ENCODE data around the gene LUC7L3. TPM values are rescaled to one million over a fixed set of nuclear protein-coding genes. Genes with fewer than 3 reads are reported as not detected.

LUC7L3 gene
- total RNA-seq, 1 donor from 2014 or later, result 32.4 TPM

DNA sequence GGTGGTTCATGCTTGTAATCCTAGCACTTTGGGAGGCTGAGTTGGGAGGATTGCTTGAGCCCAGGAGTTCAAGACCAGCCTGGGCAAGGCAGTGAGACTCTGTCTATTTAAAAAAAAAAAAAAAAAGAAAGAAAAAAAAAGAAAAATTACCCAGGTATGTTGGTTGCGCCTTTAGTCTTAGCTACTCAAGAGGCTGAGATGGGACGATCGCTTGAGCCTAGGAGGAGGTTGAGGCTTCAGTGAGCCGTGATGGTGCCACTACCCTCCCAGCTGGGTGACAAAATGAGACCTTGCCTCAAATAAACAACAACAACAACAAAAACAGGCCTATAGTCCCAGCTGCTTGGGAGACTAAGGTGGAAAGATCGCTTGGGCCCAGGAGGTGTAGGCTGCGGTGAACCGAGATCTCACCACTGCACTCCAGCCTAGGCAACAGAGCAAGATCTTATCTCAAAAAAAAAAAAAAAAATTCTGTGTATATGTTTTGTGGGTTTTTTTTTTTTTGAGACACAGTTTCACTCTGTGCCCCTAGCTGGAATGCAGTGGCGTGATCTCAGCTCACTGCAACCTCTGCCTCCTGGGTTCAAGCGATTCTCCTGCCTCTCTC, 60.4 kb downstream of the LUC7L3 start:
- no peaks in the 10 kb centered on the region for H3K9me3 ChIP-seq (ENCODE audit: control insufficient read depth in 3 of 3, low read length in 3 of 3)
- no peaks in the 10 kb centered on the region for H3K36me3 ChIP-seq (ENCODE audit: control insufficient read depth in 3 of 3, insufficient read depth in 3 of 3, low read length in 3 of 3)
- no peak overlapping the region for H3K4me3 ChIP-seq (ENCODE audit: low read length in 3 of 3)
- H3K27ac ChIP-seq (ENCODE audit: low read depth, low read length), result no peak overlapping the region
- peaks cover 0 to 4% (median 0%) of the 10 kb centered on the region in 3 donors for H3K4me1 ChIP-seq (ENCODE audit: control insufficient read depth in 3 of 3, insufficient read depth in 3 of 3, low read length in 3 of 3)
- peaks cover 0 to 3% (median 0%) of the 10 kb centered on the region in 3 donors for H3K27me3 ChIP-seq (ENCODE audit: control insufficient read depth in 3 of 3, insufficient read depth in 3 of 3, low read length in 3 of 3)
- no peak overlapping the region for H3K9ac ChIP-seq (ENCODE audit: low read depth in 1 of 3, low read length in 3 of 3)

DNA sequence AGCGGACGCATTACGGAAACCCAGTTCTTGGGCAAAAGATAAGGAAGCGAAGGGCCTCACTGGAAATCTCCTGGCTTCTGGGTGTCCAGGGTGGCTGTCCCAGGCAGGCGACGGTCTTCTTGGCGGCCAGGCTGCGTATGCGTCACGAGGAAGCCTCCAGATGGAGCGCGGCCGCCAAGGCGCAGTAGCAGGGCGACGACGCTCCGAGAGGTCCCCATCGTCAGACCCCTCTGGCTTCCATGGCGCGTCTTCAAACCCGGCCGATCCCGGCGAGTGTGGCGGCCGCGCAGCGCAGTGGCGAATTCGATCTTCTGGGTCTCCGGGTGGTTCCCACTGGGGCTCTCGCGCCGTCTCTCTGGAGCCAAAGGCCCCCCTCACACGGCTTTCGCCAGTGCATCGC, 61.8 kb downstream of the LUC7L3 start:
- Histone ChIP-seq H3K27me3 (ENCODE audit: control insufficient read depth in 3 of 3, insufficient read depth in 3 of 3, low read length in 3 of 3) (peaks cover 0 to 3% (median 0%) of the 10 kb centered on the region in 3 donors), H3K9ac (ENCODE audit: low read depth in 1 of 3, low read length in 3 of 3) (peak overlapping the region in 1 of 3 donors; percentile 33), H3K4me3 (ENCODE audit: low read length in 3 of 3) (peak overlapping the region in 2 of 3 donors; percentile 45 to 56), H3K36me3 (ENCODE audit: control insufficient read depth in 3 of 3, insufficient read depth in 3 of 3, low read length in 3 of 3) (no peaks in the 10 kb centered on the region), H3K4me1 (ENCODE audit: control insufficient read depth in 3 of 3, insufficient read depth in 3 of 3, low read length in 3 of 3) (peaks cover 0 to 4% (median 0%) of the 10 kb centered on the region in 3 donors), H3K9me3 (ENCODE audit: control insufficient read depth in 3 of 3, low read length in 3 of 3) (no peaks in the 10 kb centered on the region), H3K27ac (ENCODE audit: low read depth, low read length) (no peak overlapping the region)

DNA sequence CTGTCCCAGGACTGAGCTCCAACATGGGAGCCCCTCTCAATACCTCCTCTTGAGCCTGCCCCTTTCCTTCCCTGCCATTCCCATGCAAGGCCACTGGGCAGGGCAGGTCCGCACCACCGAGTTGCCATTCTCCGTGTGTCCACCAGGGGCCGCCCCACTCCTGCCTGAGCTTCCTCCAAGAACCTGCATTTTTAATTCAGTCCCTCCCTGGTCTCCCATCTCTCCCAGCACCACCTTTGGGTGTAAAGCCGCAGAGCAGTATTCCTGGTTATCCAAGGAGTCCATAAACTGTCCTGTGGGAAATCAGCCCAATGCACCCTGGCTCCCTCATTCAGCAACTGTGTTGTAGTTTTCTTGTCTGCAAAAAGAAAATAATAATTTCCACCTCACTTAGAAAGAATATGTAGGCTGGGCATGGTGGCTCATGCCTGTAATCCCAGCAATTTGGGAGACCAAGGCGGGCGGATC, 63.8 kb downstream of the LUC7L3 start:
- no peak overlapping the region for H3K9ac ChIP-seq (ENCODE audit: low read depth in 1 of 3, low read length in 3 of 3)
- peaks cover 0 to 4% (median 0%) of the 10 kb centered on the region in 3 donors for H3K4me1 ChIP-seq (ENCODE audit: control insufficient read depth in 3 of 3, insufficient read depth in 3 of 3, low read length in 3 of 3)

DNA sequence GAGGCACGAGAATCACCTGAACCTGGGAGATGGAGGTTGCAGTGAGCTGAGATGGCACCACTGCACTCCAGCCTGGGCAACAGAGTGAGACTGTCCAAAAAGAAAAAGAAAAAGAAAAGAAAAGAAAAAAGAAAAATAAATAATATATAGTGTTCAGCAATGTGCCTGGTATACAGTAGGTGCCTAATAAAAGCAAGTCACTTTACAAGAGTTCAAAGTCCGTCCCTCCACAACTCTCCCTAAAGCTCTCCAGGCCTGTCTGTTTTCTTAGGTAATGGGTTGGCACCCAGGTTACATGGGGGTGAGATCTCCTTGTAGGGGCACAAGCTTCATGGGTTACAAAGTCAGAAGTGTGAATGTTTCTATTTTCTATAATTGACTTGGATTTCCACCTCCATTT, 64.5 kb downstream of the LUC7L3 start:
- Histone ChIP-seq H3K9ac (ENCODE audit: low read depth in 1 of 3, low read length in 3 of 3) (no peak overlapping the region), H3K9me3 (ENCODE audit: control insufficient read depth in 3 of 3, low read length in 3 of 3) (no peaks in the 10 kb centered on the region), H3K27ac (ENCODE audit: low read depth, low read length) (no peak overlapping the region), H3K4me3 (ENCODE audit: low read length in 3 of 3) (no peak overlapping the region), H3K27me3 (ENCODE audit: control insufficient read depth in 3 of 3, insufficient read depth in 3 of 3, low read length in 3 of 3) (peaks cover 0 to 3% (median 0%) of the 10 kb centered on the region in 3 donors), H3K4me1 (ENCODE audit: control insufficient read depth in 3 of 3, insufficient read depth in 3 of 3, low read length in 3 of 3) (peaks cover 0 to 4% (median 0%) of the 10 kb centered on the region in 3 donors), H3K36me3 (ENCODE audit: control insufficient read depth in 3 of 3, insufficient read depth in 3 of 3, low read length in 3 of 3) (no peaks in the 10 kb centered on the region)

More for the DNA sequence above, 63.8 kb downstream of the LUC7L3 start:
- Histone ChIP-seq H3K27ac (ENCODE audit: low read depth, low read length) (no peak overlapping the region), H3K27me3 (ENCODE audit: control insufficient read depth in 3 of 3, insufficient read depth in 3 of 3, low read length in 3 of 3) (peaks cover 0 to 3% (median 0%) of the 10 kb centered on the region in 3 donors), H3K36me3 (ENCODE audit: control insufficient read depth in 3 of 3, insufficient read depth in 3 of 3, low read length in 3 of 3) (no peaks in the 10 kb centered on the region), H3K9me3 (ENCODE audit: control insufficient read depth in 3 of 3, low read length in 3 of 3) (no peaks in the 10 kb centered on the region), H3K4me3 (ENCODE audit: low read length in 3 of 3) (no peak overlapping the region)

DNA sequence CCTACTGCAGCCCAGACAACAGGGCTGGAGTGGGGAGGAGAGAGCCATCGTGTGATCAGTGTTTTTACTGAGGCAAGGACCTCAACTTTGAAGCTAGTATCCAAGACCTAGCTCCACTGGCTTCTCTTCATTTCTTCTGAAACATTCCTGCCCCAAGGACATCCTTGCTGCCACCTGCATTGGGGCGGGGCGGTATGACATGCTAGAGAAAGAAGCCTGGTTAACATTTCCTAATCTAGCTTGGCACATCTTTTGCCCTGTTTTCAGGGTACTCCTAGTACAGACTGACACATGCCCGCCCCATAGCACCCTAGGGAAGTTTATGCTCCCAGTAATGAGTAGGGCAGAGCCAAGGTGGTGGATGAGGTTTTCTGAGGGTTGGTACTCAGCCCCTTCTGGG, 65.7 kb downstream of the LUC7L3 start:
- Histone ChIP-seq H3K9ac (ENCODE audit: low read depth in 1 of 3, low read length in 3 of 3) (no peak overlapping the region), H3K27me3 (ENCODE audit: control insufficient read depth in 3 of 3, insufficient read depth in 3 of 3, low read length in 3 of 3) (peaks cover 0 to 3% (median 0%) of the 10 kb centered on the region in 3 donors), H3K4me1 (ENCODE audit: control insufficient read depth in 3 of 3, insufficient read depth in 3 of 3, low read length in 3 of 3) (peaks cover 0 to 4% (median 0%) of the 10 kb centered on the region in 3 donors), H3K36me3 (ENCODE audit: control insufficient read depth in 3 of 3, insufficient read depth in 3 of 3, low read length in 3 of 3) (no peaks in the 10 kb centered on the region), H3K4me3 (ENCODE audit: low read length in 3 of 3) (no peak overlapping the region), H3K27ac (ENCODE audit: low read depth, low read length) (no peak overlapping the region), H3K9me3 (ENCODE audit: control insufficient read depth in 3 of 3, low read length in 3 of 3) (no peaks in the 10 kb centered on the region)

DNA sequence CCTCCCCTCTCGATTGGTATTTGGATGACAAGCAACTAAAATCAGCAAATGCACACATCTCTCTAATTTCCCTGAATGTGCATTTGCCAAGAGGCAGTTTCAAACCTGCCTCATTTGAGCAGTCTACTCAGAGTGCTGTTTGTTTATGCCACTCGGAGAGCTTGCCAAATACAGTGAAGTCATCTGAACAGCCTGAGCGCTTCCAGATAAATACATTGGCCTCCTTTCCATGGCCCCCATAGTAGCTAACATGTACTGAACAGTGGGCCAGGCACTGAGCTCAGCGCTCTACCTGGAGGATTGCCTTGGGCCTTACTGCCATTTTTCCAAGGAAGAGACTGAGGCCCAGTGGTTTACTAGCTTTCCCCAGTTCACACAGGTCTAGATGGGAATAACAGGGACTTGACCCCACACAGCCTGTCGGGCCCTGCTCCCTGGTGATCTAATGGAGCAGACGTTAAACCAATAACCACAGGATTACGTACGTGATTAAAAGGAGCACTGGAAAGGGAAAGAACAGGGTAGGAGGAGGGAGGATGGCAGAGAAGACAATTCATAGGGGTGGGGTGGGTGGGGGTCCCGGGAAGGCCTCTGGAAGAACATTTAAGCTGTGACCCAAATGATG, 66.7 kb downstream of the LUC7L3 start:
- Histone ChIP-seq H3K36me3 (ENCODE audit: control insufficient read depth in 3 of 3, insufficient read depth in 3 of 3, low read length in 3 of 3) (no peaks in the 10 kb centered on the region), H3K9ac (ENCODE audit: low read depth in 1 of 3, low read length in 3 of 3) (no peak overlapping the region), H3K4me3 (ENCODE audit: low read length in 3 of 3) (no peak overlapping the region), H3K9me3 (ENCODE audit: control insufficient read depth in 3 of 3, low read length in 3 of 3) (no peaks in the 10 kb centered on the region), H3K27me3 (ENCODE audit: control insufficient read depth in 3 of 3, insufficient read depth in 3 of 3, low read length in 3 of 3) (peaks cover 0 to 2% (median 0%) of the 10 kb centered on the region in 3 donors), H3K4me1 (ENCODE audit: control insufficient read depth in 3 of 3, insufficient read depth in 3 of 3, low read length in 3 of 3) (peaks cover 0 to 3% (median 0%) of the 10 kb centered on the region in 3 donors), H3K27ac (ENCODE audit: low read depth, low read length) (no peak overlapping the region)

DNA sequence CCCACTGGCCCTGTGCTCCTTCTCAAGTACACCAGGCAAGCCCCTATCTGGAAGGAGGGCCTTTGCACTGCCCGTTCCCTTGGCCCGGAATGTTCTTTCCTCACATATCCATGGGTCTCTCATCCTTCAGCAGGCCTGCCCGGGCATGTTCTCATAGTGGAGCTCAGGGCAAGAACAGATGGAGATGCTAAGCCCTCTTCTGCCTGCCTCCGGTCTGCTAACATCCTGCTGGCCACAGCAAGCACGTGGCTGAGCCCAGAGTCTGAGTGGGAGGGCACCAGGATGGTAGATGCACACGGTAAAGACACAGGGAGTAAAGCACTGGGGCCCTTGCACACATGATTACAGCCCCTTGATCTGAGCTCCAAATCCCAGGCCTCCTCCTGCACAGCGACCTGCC, 67.7 kb downstream of the LUC7L3 start:
- H3K9me3 ChIP-seq (ENCODE audit: control insufficient read depth in 3 of 3, low read length in 3 of 3), result no peaks in the 10 kb centered on the region
- H3K27me3 ChIP-seq (ENCODE audit: control insufficient read depth in 3 of 3, insufficient read depth in 3 of 3, low read length in 3 of 3), result no peaks in the 10 kb centered on the region
- no peaks in the 10 kb centered on the region for H3K4me1 ChIP-seq (ENCODE audit: control insufficient read depth in 3 of 3, insufficient read depth in 3 of 3, low read length in 3 of 3)
- no peak overlapping the region for H3K9ac ChIP-seq (ENCODE audit: low read depth in 1 of 3, low read length in 3 of 3)
- H3K36me3 ChIP-seq (ENCODE audit: control insufficient read depth in 3 of 3, insufficient read depth in 3 of 3, low read length in 3 of 3), result no peaks in the 10 kb centered on the region
- H3K27ac ChIP-seq (ENCODE audit: low read depth, low read length), result no peak overlapping the region
- H3K4me3 ChIP-seq (ENCODE audit: low read length in 3 of 3), result no peak overlapping the region

DNA sequence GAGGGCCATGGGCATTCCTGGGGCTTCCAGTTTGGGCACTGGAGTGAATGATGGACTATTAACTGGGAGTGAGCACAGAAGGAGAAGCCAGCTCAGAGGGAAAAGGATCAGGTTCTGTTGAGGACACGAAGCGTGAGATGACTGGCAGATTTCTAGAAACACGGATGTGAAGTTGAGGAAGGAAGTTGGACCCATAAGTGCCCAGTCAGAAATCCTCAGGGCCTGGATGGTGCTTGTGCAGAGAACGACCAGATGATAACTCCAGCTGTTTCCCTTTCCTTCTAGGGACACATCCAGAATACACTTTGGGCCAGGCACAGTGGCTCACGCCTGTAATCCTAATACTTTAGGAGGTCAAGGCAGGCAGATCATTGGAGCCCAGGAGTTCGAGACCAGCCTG, 71.2 kb downstream of the LUC7L3 start:
- H3K27me3 ChIP-seq (ENCODE audit: control insufficient read depth in 3 of 3, insufficient read depth in 3 of 3, low read length in 3 of 3), result no peaks in the 10 kb centered on the region
- no peaks in the 10 kb centered on the region for H3K4me1 ChIP-seq (ENCODE audit: control insufficient read depth in 3 of 3, insufficient read depth in 3 of 3, low read length in 3 of 3)
- H3K4me3 ChIP-seq (ENCODE audit: low read length in 3 of 3), result no peak overlapping the region
- no peaks in the 10 kb centered on the region for H3K36me3 ChIP-seq (ENCODE audit: control insufficient read depth in 3 of 3, insufficient read depth in 3 of 3, low read length in 3 of 3)
- no peaks in the 10 kb centered on the region for H3K9me3 ChIP-seq (ENCODE audit: control insufficient read depth in 3 of 3, low read length in 3 of 3)
- no peak overlapping the region for H3K27ac ChIP-seq (ENCODE audit: low read depth, low read length)
- no peak overlapping the region for H3K9ac ChIP-seq (ENCODE audit: low read depth in 1 of 3, low read length in 3 of 3)

DNA sequence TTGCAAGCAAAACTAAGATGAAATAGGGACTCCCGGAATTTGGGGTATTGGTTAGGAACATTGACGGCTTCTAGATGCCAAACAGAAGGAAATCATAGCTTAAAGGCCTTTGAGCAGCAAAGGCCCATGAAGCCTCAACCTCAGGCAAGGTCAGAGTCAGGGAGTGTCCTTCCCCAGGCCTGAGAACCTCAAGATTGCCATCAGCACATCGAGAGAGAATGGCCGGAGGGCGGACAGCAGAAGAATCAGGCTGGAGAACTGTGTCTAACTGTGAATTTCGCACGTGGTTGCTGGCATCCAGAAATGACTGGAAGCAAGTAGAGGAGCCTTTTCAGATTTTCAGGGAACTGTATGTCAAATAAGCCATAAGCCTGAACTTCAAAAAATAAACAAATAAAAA, 72.7 kb downstream of the LUC7L3 start:
- H3K9me3 ChIP-seq (ENCODE audit: control insufficient read depth in 3 of 3, low read length in 3 of 3), result no peaks in the 10 kb centered on the region

DNA sequence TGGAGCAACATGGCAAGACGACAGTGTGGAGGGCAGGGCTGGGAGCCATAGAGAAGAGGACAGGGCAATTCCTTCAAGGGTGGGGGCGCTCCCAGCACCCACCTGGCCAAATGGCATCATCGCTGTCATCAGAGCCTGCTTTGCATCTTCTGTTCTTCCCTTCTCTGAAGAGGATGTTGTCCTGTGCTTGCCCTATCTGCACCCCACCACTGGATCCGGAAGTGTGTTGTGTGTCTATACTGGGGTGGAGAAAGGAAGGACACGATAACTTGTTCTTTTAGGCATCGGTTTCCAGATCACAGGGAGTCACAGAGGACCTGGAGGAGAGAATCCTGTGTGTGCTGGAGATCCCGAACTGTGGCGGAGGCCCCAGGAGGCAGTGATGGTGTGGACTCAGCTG, 73.6 kb downstream of the LUC7L3 start:
- Histone ChIP-seq H3K27ac (ENCODE audit: low read depth, low read length) (no peak overlapping the region), H3K9me3 (ENCODE audit: control insufficient read depth in 3 of 3, low read length in 3 of 3) (no peaks in the 10 kb centered on the region), H3K4me1 (ENCODE audit: control insufficient read depth in 3 of 3, insufficient read depth in 3 of 3, low read length in 3 of 3) (no peaks in the 10 kb centered on the region)

More for the DNA sequence above, 72.7 kb downstream of the LUC7L3 start:
- H3K36me3 ChIP-seq (ENCODE audit: control insufficient read depth in 3 of 3, insufficient read depth in 3 of 3, low read length in 3 of 3), result no peaks in the 10 kb centered on the region
- H3K4me3 ChIP-seq (ENCODE audit: low read length in 3 of 3), result no peak overlapping the region
- no peak overlapping the region for H3K9ac ChIP-seq (ENCODE audit: low read depth in 1 of 3, low read length in 3 of 3)
- H3K27me3 ChIP-seq (ENCODE audit: control insufficient read depth in 3 of 3, insufficient read depth in 3 of 3, low read length in 3 of 3), result no peaks in the 10 kb centered on the region
- H3K27ac ChIP-seq (ENCODE audit: low read depth, low read length), result no peak overlapping the region
- no peaks in the 10 kb centered on the region for H3K4me1 ChIP-seq (ENCODE audit: control insufficient read depth in 3 of 3, insufficient read depth in 3 of 3, low read length in 3 of 3)

More for the DNA sequence above, 73.6 kb downstream of the LUC7L3 start:
- H3K27me3 ChIP-seq (ENCODE audit: control insufficient read depth in 3 of 3, insufficient read depth in 3 of 3, low read length in 3 of 3), result no peaks in the 10 kb centered on the region
- H3K9ac ChIP-seq (ENCODE audit: low read depth in 1 of 3, low read length in 3 of 3), result no peak overlapping the region
- H3K4me3 ChIP-seq (ENCODE audit: low read length in 3 of 3), result no peak overlapping the region
- H3K36me3 ChIP-seq (ENCODE audit: control insufficient read depth in 3 of 3, insufficient read depth in 3 of 3, low read length in 3 of 3), result no peaks in the 10 kb centered on the region

All from skeletal muscle tissue (tissue), 4 donors.